Hepatic stellate cell (primary cell): ENCODE results near the gene UTP3.
"Not testable (repeated sequence)": the region's sequence is repeated elsewhere in the genome, so short reads cannot be mapped to it uniquely, and the experiment has no call there.

Experiments
- DNase-seq: peaks from one replicate; pipeline ENCODE4 v3.0.0; 2011; ENCODE audit warnings: low spot score

Gene UTP3

DNA sequence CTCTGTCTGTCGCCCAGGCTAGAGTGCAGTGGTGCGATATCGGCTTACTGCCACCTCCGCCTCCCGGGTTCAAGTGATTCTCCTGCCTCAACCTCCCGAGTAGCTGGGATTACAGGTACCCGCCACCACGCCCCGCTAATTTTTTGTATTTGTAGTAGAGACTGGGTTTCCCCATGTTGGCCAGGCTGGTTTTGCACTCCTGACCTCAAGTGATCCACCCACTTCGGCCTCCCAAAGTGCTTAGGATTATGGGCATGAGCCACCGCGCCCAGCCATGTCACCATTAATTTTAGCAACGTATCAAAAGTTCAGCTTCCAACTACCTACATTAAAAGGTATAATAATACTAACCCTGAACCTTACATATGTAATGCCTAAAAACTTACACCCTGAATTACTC is 940 bp upstream of the UTP3 start:
- no peak for DNase-seq

DNA sequence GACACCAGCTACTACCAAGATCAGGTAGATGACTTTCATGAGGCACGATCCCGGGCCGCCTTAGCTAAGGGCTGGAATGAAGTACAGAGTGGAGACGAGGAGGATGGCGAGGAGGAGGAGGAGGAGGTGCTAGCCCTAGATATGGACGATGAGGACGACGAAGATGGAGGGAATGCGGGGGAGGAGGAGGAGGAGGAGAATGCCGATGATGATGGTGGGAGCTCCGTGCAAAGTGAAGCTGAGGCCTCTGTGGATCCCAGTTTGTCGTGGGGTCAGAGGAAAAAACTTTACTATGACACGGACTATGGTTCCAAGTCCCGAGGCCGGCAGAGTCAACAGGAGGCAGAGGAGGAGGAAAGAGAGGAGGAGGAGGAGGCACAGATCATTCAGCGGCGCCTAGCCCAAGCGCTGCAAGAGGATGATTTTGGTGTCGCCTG is 481 bp downstream of the UTP3 start:
- no peak for DNase-seq

DNA sequence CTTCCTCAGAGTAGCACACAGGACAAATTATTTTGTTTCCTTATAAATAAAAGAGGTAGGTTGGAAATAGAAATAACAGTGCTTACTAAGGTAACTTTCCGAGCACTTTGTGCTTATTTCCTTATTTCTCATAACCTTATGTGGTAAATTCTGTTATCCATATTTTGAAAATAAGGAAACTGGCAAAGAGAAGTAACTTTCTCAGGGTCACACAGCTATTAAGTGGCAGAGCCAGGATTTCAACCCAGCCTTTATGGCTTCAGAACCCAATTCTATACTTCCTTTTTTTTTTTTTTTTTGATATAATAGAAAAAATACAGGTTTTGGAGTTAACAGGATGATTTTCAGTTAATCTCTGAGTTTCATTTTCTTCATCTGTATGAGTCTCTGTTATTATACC is 3.3 kb downstream of the UTP3 start:
- DNase-seq = no peak

DNA sequence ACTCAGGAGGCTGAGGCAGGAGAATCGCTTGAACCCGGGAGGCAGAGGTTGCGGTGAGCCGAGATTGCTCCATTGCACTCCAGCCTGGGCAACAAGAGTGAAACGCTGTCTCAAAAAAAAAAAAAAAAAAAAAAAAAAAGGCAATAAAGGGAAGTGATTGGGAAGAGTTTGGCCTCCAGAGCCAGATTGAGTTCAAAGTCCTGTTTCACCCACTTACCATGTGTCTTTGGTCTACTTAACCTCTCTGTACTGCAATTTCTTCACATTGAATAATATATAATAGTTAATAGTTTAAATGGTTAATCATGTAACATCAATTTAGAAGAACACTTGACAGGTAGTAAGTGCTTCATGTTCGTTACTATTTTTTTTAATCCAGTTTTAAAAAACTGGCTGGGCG is 6.3 kb downstream of the UTP3 start:
- not testable (repeated sequence) for DNase-seq

DNA sequence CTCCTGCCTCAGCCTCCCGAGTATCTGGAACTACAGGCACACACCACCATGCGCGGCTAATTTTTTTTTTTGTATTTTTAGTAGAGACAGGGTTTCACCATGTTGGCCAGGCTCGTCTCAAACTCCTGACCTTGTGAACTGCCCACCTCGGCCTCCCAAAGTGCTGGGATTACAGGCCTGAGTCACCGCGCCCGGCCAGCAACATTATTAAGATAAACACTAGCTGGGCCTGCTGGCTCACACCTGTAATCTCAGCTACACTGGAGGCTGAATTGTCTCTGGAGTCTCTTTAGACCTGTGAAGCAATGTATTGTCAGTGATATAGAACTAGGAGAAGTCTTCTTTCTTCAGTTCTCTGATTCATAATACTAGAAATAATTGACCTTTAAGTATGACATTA is 10.1 kb downstream of the UTP3 start:
- not testable (repeated sequence) for DNase-seq

DNA sequence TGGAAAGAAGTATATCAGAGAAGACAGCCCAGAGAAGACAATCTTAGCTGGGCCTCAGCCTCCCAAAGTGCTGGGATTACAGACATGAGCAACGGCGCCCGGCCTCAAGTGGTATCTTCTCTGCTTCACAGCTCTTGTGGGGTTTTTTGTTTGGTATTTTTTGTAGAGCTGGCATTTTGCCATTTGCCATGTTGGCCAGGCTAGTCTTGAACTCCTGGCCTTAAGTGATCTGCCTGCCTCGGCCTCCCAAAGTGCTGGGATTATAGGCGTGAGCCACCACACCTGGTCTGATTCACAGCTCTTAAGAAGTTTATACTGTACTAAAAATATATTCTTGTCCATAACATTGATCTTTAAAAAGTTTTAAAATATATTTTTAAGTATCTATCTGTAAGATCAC is 12.4 kb downstream of the UTP3 start:
- no peak for DNase-seq

DNA sequence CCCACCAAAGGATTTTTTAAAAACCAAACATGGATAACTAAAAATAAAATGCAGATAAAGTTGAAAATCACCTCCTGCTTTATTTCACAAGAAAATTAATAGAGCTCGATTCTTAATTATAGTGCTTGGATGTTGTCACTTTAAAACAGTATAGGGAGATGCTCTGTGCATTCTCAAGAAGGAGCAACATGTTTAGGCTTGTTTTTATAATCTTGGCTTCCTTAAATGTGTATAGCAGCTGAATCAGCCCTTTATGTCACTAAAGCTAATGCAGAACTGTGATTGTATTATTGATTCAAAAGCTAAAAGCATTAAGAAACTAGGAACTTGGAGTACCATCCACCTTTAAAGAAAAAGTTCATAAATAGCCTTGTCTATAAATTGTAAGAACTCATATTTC is 12.9 kb downstream of the UTP3 start:
- DNase-seq = no peak

DNA sequence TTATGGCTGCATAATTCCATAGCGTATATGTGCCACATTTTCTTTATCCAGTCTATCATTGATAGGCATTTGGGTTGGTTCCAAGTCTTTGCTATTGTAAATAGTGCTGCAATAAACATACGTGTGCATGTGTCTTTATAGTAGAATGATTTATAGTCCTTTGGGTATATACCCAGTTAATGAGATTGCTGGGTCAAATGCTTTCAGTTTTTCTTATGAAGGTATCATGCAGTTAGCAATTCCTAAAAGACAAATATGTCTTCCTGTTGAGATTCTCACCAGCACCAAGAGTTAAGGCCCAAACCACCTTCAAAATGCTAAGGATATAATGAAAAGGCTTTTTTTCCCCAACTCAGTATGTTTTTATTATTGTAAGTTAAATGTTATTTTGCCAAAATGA is 14.3 kb downstream of the UTP3 start:
- DNase-seq = not testable (repeated sequence)

DNA sequence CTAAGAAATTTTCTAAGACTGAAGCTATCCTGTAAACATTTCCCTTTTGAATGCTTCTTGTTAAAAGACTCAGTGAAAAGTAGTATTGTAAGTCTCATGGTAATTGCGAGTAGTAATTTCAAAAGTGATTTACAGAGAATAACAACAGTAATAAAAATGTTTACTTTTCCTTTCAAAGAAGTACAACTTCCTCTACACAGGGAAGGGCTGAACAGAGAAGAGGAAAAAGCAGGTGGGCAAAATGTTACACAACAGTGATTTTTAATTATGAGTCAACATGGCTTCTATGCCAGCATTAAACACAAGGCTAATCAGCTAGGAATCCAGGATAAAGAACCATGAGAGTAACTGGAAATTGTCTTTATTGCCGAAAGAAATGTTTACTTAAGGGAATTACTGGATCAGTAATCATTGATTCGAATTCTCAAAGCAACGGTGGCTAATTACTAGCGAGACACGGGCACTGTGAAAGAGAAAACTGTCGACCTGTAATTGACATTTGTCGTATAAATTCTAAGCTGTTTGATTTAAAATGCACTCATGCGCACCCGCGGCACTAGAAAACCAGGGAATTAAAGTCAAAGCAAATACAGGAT is 15.4 kb downstream of the UTP3 start:
- peak; percentile 18 for DNase-seq

DNA sequence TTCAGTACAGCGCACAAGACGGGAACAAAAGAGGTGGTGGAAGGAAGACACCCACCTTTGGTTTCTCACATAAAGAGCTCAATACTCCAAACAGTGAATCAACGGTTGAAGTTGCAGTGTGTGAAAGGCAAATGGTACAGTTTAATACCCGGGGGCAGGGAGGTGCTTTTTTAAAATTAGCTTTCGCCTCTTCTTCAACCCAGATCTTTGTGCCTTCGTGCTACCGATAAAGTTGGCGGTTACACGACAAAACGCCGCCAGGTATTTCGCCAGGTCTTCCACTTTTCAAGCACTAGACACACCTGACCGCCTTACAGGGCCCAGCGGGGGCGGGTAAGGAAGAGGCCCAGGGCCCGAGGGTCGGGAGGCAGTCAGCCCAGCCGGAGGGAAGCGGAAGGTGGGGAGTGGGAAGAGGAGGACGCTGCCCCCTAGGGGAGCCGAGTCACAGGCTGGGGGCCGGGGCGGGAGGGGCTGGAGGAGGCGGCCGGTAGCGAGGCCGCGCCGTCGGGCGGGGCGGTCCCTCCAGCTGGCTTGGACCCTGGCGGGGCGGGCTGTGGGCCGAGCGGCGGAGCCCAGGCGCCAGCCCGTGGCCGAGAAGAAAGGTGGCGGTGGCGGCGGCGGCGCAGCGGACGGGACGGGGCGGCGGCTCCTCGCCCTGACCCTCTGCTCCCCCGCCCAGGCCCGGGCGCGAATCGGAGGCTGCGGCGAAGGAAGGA is 16.0 kb downstream of the UTP3 start:
- peak; percentile 66 for DNase-seq

DNA sequence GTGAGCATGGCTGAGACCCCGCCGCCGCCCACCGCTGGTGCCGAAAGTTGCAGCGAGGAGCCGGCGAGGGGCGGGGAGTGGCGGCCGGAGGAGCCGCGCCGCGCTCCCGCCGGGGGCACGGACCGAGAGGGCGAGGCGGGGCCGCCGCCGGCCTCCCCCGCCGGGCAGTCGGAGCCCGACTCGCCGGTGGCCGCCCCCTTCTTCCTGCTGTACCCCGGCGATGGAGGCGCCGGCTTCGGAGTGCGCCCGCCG is 16.5 kb downstream of the UTP3 start:
- DNase-seq = peak; percentile 25

DNA sequence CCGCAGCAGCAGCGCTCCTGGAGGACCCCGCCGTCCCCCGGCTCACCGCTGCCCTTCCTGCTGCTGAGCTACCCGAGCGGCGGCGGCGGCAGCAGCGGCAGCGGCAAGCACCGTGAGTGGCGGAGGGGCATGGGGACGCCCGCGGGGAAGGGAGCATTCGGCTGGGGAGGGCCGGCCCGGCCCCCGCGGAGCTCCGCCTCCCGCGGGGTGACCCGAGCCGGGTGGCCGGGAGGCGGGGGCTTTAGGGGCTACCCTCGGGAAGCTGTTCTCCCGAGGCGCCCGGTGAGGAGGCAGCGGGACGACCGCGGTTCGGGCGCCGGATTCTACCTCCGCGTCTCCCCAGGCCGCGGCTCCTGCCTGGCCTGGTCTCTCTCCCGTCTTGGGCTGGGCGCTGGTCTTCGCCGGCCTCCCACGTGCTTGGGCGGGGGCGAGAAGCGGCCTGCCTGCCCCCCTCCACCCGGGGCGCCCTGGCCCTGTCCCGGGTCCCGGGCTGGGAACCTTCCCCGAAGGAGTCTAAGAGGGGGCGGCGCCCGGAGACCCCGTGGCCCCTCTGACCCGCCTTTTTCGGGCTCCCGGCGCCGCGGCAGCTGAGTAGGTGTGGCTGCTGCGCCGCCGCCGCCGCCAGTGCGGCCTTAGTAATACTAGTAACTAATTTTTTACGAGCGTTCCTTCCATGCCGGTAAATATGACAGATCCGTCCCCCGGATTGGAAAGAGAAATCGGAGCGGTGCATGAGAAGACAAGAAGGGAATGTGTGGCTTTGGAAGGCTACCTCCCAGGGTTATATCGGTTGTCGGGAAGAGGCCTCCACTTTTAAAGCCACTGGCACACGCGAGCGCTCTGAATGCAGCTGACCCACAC is 17.1 kb downstream of the UTP3 start:
- DNase-seq = peak; percentile 70

DNA sequence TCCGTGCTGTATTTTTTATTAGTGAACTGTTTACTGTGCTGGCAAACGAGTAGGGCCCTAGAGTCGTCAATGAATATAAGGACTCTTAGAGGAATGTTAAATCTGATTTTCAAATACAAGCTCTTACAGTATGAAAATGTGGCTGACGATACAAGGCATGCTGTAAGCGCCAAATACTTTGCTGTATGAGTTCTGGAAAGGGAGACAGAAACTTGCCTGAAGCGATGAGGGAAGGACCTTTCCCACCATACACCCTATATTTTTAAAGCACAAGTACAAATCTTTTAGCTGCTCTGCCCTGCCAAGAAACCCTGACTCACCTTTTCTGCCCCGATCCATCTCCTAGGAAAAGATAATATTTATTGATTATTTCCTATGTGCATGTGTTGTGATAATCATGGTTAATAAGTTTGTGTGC is 17.7 kb downstream of the UTP3 start:
- DNase-seq = peak; percentile 14

DNA sequence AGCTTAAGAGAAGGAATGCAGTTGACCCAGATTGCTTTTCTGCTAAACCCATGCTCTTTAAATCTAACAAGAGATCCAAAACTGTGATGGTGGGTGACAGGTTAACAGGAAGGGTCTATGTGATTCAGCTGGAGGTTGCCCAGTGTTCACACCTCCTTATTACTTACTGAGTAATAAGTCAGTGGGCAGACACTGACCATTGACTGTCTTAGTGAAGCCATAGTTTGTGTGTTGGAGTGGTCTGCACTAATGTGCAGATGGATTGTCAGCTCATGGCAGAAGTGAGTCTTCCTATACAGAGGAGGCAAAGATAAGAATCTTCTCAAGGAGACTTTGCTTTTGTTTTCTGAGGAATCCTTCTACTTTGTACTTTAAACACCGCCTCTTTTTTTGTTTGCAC is 18.2 kb downstream of the UTP3 start:
- no peak for DNase-seq

DNA sequence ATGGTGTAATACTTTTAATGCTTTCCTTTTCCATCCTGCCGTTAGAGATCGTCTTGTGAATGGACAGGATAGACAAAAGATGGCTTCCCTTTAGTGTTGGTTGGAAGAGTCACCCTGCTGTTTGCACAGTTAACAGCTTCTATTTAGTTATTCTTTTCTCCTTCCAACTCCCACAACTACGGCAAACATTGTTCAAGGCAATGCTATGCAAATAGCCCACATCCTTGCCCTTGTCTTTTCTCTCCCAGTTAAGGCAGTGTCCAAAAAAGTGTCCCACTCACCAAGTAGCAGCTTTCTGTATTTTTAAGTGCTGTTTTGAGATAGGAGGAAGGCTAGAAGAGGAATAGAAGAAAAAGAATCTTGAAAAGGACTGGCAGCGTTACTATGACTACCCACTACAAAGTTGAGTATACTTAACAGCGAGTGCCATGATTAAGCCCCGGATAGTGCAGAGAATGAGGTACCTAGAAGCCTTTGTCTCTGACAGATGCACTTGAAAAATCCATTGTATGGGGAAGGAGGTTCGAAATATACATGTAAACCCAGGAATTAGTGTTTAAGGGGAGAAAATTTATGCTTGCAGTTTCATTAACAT is 21.4 kb downstream of the UTP3 start:
- DNase-seq = no peak

DNA sequence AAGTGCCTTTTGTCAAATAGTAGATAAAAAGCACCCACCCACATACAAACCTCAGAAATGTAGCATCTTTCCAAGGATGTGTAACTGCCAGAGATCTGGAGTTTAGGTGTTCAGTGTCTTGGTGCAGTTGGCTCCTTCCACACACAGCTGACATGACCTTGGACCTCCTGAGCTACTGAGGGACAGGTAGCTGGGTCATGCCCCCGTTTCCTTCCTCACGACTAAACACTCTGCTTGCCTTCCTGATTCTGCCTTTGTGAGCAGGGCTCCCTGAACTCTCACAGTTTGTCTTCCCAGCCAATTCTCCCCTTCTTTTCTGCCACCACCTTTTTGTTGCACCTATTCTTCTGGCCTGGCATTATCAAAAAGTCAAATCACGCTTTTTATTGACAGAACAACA is 23.3 kb downstream of the UTP3 start:
- DNase-seq = no peak

DNA sequence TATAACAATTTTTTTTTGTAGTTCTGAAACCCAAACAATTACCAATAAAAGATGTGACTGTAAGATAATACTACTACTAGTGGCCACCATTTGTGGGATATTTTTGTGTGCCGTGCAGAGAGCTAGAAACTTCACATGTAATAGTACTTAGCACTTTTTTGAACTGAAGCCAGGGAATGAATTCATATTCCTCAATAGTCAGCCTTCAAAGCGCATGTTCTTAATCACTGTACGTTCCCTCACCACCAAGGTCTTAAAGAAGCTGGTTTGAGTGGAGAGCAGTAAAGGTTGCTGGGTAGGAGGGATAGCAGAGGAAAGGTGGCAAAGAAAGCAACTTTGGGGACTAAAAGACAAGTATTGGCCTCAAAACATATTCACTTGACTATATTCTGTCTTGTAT is 23.8 kb downstream of the UTP3 start:
- DNase-seq = no peak

DNA sequence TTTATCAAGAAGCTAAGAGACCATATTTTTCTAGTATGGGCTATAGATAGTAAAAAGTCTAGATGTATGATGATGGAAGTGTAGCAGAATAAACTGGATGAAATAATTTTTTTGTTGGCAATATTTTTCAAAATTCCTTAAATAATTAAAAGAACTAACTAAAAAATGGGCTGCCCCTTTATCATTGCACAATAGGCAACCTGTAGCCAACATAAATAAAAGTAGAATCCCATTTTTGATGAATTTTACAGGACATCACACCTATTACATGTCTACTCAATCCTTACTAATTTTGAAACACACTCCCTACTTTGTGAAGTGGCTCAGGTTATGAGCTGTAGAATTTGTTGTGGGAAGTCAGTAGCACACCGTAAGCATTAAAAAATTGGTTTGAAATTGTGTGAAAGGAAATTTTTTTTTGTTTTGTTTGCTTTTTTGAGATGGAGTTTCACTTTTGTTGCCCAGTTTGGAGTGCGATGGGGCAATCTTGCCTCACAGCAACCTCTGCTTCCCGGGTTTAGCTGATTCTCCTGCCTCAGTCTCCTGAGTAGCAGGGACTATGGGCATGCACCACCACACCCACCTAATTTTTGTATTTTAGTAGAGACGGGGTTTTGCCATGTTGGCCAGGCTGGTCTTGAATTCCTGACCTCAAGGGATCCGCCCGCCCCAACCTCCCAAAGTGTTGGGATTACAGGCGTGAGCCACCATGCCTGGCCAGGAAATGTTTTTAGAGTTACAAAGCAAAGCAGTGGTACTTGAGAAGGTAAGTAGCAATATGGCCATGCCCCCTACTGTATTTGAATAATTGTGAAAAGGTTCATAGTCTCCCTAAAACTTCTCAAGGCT is 24.5 kb downstream of the UTP3 start:
- no peak for DNase-seq

DNA sequence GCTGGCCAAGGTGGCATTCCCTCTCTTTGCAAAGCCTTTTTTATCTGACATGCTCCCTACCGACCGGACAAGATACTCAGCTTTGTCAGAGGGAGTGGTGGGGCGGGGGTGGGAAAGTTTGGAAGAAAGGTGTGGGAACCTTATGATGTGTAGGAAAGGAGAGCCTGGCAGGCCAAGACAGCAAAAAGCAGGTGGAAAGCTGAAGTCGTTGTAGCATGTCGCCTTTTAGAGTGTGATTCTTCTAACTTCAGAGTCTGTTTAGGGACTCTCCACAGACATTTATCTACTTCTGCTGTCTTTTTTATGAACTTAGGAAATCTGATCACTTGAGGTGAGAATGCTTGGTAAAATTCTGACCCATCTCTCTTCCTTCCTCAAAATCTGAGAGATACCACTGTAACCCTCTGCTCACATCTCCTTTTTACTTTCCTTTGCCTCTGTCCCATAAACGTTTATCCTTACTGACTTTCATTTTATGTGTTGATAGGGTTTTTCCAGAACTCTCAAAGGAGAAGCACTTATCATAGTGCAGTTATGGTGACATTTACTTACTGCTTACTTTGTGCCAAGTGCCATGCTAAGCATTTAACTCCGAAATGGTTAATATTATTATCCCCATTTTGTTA is 25.2 kb downstream of the UTP3 start:
- DNase-seq = no peak

DNA sequence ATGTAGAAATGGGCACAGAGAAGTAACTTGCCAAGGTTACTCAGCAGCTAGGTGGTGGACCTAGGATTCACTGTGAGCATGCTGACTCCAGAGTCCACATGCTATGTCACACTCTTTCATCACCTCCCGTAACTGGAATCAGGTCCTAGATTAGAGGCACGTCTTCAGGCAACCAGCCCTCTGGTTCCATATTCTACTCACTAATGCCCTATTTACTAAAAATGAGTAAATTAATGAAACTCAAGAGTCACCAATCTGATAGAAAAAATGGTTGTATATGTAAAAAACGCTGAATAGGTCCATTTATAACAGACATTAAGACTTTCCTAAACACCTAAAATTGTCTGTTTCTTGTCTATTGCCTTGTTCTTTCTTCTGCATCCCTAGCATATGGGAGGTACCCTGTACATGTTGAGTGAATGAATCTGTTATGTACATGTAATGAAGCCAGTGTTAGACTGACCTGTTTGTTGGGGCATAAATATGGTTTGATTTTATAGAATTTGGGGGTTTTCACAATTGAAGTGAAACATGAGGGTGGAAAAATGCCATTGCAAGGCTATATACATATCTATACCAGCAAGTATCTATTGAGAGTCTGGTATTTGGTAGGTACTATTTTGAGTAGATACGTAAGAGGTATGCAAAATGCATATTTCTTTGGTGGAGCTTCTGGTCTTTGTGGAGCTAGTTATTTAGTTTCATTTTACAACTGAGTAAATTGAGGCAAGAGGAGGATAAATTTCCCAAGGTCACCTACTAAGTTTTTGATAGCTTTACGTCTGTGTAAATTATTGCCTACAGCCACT is 26.0 kb downstream of the UTP3 start:
- no peak for DNase-seq

DNA sequence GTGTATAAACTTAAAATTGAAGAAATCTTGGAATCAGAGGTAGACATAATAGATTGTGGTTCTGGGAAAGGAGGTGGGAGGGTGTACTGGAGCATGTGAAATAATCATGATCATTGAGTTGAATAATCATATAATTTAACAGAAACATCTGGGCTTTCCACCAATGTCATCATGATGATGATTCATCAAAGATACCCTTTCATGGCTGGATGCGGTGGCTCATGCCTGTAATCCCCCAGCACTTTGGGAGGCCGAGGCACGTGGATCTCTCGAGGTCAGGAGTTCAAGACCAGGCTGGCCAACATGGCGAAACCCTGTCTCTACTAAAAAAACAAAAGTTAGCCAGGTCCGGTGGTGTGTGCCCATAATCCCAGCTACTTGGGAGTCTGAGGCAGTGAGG is 26.8 kb downstream of the UTP3 start:
- no peak for DNase-seq
